ENCODE results near the gene ATP6V0D1.

- TF ChIP-seq POLR2A (IDR thresholded peaks at IDR 0.05; ENCODE audit: low read length) = no peak
- TF ChIP-seq GATA1 (IDR thresholded peaks at IDR 0.05; ENCODE audit: low read depth, low read length) = no peak
Observed at GRCh38 chr16:67506468-67506867, 25.5 kb upstream of the ATP6V0D1 start.

Measured in erythroblast (primary cell).